ENCODE data around the gene TTC27. TPM values are rescaled to one million over a fixed set of nuclear protein-coding genes. Genes with fewer than 3 reads are reported as not detected.
A peak's percentile ranks its signal among the peaks of the same experiment; 100 is the strongest.

Gene TTC27
- total RNA-seq, 2 donors from 2014 or later: 16.4 to 20.3 TPM

DNA sequence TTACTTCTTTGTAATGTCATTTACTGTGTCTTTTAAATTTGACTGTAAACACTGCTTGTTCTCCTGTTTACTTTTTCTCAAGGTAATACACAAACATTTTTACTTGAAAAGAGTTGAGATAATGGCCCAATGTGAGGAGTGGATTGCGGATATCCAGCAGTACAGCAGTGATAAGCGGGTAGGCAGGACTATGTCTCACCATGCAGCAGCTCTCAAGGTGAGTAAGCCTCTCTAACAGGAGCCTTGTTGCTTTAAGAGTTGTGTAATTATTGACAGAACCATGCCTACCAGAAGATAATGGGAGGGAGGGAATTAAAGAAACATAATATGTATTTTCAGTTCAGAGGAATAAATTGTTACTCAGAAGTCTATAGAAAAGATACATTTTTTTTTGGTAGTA is 16.5 kb upstream of the TTC27 start:
- TF ChIP-seq, protein P1, sequence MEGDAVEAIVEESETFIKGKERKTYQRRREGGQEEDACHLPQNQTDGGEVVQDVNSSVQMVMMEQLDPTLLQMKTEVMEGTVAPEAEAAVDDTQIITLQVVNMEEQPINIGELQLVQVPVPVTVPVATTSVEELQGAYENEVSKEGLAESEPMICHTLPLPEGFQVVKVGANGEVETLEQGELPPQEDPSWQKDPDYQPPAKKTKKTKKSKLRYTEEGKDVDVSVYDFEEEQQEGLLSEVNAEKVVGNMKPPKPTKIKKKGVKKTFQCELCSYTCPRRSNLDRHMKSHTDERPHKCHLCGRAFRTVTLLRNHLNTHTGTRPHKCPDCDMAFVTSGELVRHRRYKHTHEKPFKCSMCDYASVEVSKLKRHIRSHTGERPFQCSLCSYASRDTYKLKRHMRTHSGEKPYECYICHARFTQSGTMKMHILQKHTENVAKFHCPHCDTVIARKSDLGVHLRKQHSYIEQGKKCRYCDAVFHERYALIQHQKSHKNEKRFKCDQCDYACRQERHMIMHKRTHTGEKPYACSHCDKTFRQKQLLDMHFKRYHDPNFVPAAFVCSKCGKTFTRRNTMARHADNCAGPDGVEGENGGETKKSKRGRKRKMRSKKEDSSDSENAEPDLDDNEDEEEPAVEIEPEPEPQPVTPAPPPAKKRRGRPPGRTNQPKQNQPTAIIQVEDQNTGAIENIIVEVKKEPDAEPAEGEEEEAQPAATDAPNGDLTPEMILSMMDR (conservative IDR thresholded peaks at IDR 0.05): no peak
- Histone ChIP-seq H3K9me3 (ENCODE audit: control insufficient read depth, low read length) (no peaks in the 10 kb centered on the region), H3K27ac (ENCODE audit: low read depth, low read length) (no peak overlapping the region), H3K27me3 (ENCODE audit: control insufficient read depth, insufficient read depth, low read length, poor library complexity, severe bottlenecking) (no peaks in the 10 kb centered on the region), H3K9ac (ENCODE audit: extremely low read depth, low read length, poor library complexity, severe bottlenecking) (no peak overlapping the region), H3K4me1 (ENCODE audit: control insufficient read depth, insufficient read depth, low read length) (peaks cover 7% of the 10 kb centered on the region), H3K4me3 (ENCODE audit: low read length) (peak overlapping the region; percentile 4), H3K36me3 (ENCODE audit: control insufficient read depth, insufficient read depth, low read length) (peaks cover 51% of the 10 kb centered on the region)
- DNase-seq: no peak
- Mint-ChIP-seq H3K27ac (no peak overlapping the region), H3K27me3 (ENCODE audit: insufficient read depth) (no peaks in the 10 kb centered on the region), H3K36me3 (ENCODE audit: low read depth) (peaks cover 57% of the 10 kb centered on the region), H3K9me3 (no peaks in the 10 kb centered on the region), H3K4me3 (no peak overlapping the region), H3K4me1 (peaks cover 12% of the 10 kb centered on the region)
- 80 to 100% methylated on average over 1 to 2 of the region's 2 CpGs for WGBS, 2 experiments (ENCODE audit: insufficient coverage in 1 of 2, insufficient read length in 1 of 2)

DNA sequence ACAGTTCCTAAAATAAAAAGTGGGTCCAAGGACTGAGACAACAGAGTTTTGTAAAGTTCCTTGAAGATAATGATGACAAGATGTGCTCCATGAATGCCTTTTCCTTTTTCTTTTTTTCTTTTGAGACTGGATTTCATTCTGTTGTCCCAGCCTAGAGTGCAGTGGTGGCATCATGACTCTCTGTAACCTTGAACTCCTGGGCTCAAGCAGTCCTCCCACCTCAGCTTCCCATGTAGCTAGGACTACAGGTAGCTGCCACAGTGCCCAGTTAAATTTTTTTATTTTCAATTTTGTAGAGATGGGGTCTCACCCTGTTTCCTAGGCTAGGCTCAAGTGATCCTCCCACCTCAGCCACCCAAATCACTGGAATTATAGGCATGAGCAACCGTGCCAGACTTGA is 16.1 kb upstream of the TTC27 start:
- H3K27ac ChIP-seq (ENCODE audit: low read depth, low read length): no peak overlapping the region
- WGBS, 2 experiments (ENCODE audit: insufficient coverage in 1 of 2, insufficient read length in 1 of 2): 100% methylated on average over 1 of the region's 1 CpG; no CpG with 5 or more reads in 1 of the 2 experiments
- no peaks in the 10 kb centered on the region for H3K9me3 Mint-ChIP-seq
- TF ChIP-seq, protein P1 (conservative IDR thresholded peaks at IDR 0.05): no peak
- H3K27me3 ChIP-seq (ENCODE audit: control insufficient read depth, insufficient read depth, low read length, poor library complexity, severe bottlenecking): no peaks in the 10 kb centered on the region
- H3K36me3 ChIP-seq (ENCODE audit: control insufficient read depth, insufficient read depth, low read length): peaks cover 51% of the 10 kb centered on the region
- H3K27ac Mint-ChIP-seq: no peak overlapping the region
- H3K9ac ChIP-seq (ENCODE audit: extremely low read depth, low read length, poor library complexity, severe bottlenecking): no peak overlapping the region
- H3K4me3 Mint-ChIP-seq: no peak overlapping the region
- H3K4me1 ChIP-seq (ENCODE audit: control insufficient read depth, insufficient read depth, low read length): peaks cover 7% of the 10 kb centered on the region
- H3K9me3 ChIP-seq (ENCODE audit: control insufficient read depth, low read length): no peaks in the 10 kb centered on the region
- DNase-seq: no peak
- no peaks in the 10 kb centered on the region for H3K27me3 Mint-ChIP-seq (ENCODE audit: insufficient read depth)
- H3K4me3 ChIP-seq (ENCODE audit: low read length): peak overlapping the region; percentile 4
- H3K36me3 Mint-ChIP-seq (ENCODE audit: low read depth): peaks cover 56% of the 10 kb centered on the region
- peaks cover 12% of the 10 kb centered on the region for H3K4me1 Mint-ChIP-seq

DNA sequence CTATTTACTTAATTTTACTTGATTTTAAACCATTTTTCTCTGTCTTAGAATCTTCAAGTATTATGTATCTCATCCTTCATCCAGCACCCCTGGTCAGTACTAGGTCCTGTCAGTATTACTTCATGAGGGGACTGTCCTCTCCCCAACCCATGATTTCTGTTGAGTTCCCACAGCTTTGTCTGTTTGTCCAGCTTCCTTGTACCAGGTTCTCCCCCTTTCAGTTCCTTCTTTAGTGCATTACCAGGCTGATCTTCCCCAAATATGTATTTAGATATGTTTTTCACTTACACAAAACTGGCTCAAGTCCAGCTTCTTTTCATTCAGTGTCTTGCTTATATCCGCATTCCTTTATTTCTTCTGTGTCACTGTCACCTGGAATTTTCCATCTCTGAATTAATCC is 13.8 kb upstream of the TTC27 start:
- Mint-ChIP-seq H3K36me3 (ENCODE audit: low read depth) (peaks cover 60% of the 10 kb centered on the region), H3K4me1 (peaks cover 19% of the 10 kb centered on the region), H3K27me3 (ENCODE audit: insufficient read depth) (no peaks in the 10 kb centered on the region), H3K4me3 (no peak overlapping the region), H3K27ac (no peak overlapping the region), H3K9me3 (no peaks in the 10 kb centered on the region)
- H3K4me1 ChIP-seq (ENCODE audit: control insufficient read depth, insufficient read depth, low read length): peaks cover 7% of the 10 kb centered on the region
- TF ChIP-seq, protein P1 (conservative IDR thresholded peaks at IDR 0.05): no peak
- no peaks in the 10 kb centered on the region for H3K9me3 ChIP-seq (ENCODE audit: control insufficient read depth, low read length)
- peaks cover 62% of the 10 kb centered on the region for H3K36me3 ChIP-seq (ENCODE audit: control insufficient read depth, insufficient read depth, low read length)
- 90 to 92% methylated on average over 1 of the region's 1 CpG for WGBS, 2 experiments (ENCODE audit: insufficient coverage in 1 of 2, insufficient read length in 1 of 2)
- H3K9ac ChIP-seq (ENCODE audit: extremely low read depth, low read length, poor library complexity, severe bottlenecking): no peak overlapping the region
- H3K27me3 ChIP-seq (ENCODE audit: control insufficient read depth, insufficient read depth, low read length, poor library complexity, severe bottlenecking): no peaks in the 10 kb centered on the region
- no peak overlapping the region for H3K27ac ChIP-seq (ENCODE audit: low read depth, low read length)
- H3K4me3 ChIP-seq (ENCODE audit: low read length): no peak overlapping the region
- DNase-seq: no peak

Data from endodermal cell (in vitro differentiated cells).